ENCODE measurements around the gene SH3GL2.
"Not testable (repeated sequence)": the region's sequence is repeated elsewhere in the genome, so short reads cannot be mapped to it uniquely, and the experiment has no call there.

The SH3GL2 gene

GRCh38 chr9:17761984-17762676, 183.3 kb downstream of the SH3GL2 start:
- DNase-seq = no peak

GRCh38 chr9:17764306-17764705, 185.4 kb downstream of the SH3GL2 start:
- DNase-seq = no peak

DNA sequence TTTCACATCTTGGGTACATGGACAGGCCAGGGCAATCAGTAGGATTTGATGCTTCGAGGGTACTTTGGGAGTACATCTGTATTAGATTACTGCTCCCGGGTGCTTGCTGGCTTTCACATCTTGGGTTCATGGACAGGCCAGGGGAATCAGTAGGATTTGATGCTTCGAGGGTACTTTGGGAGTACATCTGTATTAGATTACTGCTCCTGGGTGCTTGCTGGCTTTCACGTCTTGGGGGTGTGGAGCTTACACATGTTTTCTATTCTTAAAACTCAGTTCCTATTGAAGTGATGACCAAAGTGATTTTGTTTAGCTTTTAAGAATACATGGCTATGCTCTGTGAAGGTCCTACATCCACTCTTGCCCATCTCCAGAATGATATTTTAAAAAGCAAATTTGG, 186.3 kb downstream of the SH3GL2 start:
- not testable (repeated sequence) for DNase-seq

DNA sequence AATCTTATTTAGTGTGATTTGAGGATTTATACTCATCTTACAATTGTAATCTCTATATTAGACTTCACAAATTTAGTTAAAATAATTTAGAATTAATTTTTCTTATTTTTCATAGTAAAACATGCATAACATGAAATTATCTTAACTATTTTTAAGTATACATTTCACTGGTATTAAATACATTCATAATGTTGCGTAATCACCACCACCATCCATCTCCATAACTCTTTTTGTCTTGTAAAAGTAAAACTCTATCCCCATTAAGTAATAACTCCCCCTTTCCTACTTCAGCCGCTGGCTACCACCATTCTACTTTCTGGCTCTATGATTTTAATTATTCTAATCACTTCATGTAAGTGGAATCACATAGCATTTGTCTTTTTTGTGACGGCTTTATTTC, 193.4 kb downstream of the SH3GL2 start:
- no peak for DNase-seq

- peak; percentile 48 for DNase-seq
Observed at GRCh38 chr9:17775656-17776055, 196.8 kb downstream of the SH3GL2 start.

DNA sequence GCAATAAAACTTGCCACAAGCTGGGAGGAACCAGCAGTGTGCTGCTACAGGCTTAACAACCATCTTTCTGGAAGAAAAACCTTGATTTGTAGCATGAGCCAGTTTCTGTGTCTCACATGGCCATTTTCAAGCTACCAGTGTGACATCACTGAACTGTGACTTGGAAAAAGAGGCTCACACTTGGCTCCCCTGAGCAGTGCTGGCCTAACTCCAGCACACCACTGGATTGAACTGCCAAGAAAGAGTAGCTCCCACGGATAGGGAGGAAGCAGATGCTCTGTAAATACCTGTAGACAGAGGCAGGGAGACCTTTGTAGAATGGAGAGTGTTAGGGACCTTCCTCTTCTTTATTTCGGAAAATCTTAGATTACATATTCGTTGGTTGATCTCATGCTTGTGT, 197.9 kb downstream of the SH3GL2 start:
- no peak for DNase-seq

DNA sequence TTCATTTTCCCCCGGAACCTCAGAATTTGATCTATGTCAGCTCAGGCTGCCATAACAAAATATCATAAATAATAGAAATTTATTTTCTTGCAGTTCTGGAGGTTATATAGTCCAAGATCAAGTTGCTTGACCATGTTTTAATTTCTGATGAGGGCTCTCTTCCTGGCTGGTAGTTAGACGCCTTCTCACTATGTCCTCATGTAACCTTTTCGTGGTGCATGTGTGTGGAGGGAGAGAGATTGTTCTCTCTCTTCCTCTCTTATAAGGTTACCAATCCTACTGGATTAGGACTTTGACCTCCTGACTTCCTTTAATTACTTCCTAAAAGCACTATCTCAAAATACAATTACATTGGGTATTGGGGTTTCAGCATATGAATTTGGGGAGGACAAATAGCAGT, 198.6 kb downstream of the SH3GL2 start:
- no peak for DNase-seq

- no peak for DNase-seq
Observed at GRCh38 chr9:17782430-17783149, 203.7 kb downstream of the SH3GL2 start.

- DNase-seq = no peak
Observed at GRCh38 chr9:17783227-17783626, 204.4 kb downstream of the SH3GL2 start.

DNA sequence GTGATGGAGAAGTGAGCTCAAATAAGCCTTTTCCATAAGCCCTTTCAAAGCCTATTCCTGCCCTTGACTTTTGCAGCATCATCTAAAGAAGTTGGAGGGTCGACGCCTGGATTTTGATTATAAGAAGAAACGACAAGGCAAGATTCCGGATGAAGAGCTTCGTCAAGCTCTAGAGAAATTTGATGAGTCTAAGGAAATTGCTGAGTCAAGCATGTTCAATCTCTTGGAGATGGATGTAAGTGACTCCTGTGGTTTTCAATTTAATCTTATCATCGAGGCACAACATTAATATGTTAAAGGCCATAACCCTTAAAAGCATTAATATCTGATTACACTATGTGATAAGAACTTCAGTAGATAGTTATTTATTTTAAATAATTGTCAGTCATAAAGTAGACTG, 210.4 kb downstream of the SH3GL2 start:
- no peak for DNase-seq

GRCh38 chr9:17793713-17794622, 215.1 kb downstream of the SH3GL2 start:
- no peak for DNase-seq

DNA sequence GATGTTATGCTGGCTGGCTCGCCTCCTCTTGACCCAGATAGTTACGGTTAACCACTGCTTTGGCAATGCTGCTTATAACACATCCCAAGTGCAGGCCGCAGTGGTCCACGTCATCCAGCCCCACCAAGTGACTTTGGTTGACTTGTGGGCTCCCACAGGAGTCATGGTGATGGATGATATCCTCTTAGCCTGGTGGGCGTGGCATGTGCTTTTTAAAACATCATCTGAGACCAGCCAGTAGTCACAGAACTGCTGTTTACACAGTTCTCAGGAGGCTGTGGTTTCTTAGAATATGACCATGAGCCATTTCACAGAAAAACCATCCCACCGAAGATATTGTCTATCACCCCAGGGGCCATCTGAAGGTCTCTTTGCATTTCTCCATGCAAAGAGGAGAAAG, 216.9 kb downstream of the SH3GL2 start:
- DNase-seq = no peak

DNA sequence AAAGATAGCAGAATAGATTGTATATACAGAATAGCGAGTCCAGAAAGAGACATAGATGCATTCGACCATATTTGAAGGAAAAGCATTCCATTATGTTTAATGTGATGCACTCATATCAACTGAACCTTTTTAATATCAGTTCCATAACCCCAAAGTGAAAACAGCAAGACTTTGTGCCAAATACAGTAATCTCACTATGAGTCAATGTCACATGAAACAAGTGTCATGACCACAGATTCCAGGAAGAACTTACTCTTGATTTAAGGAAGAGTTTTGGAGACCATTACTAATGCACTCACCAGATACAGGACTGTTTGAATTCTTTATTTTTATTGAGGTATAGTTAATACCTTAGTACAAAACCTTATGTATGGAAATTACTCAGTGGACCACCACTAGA, 220.5 kb downstream of the SH3GL2 start:
- DNase-seq = no peak

- no peak for DNase-seq
Observed at GRCh38 chr9:17800418-17800817, 221.6 kb downstream of the SH3GL2 start.

DNA sequence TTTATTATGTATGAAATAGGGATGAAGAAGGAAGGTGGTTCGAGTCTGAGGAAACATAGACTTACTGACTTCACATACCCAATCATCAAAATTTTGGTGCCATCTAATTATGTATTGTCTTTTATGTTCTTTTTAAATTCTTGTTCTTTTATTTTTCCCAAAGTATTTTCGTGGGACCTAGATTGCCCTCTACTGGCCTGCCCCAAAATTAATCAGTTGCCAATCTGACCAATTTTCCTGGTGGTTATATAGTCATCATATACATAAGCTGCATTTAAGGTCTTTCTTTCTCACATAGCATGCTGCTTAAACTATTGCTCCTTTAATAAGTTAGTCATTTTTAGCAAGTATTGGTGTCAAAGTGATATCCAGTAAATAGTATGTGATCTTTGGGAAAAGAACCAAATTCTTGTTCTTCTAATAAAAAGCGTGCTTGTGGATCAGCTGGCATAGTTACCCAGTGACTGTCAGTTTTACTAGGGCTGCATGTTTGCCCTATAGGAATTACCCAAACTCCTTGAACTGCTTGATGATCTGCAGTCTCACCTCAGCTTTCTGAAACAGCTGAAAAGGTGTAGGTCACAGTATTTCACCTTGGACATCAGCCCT, 223.5 kb downstream of the SH3GL2 start:
- no peak for DNase-seq

DNA sequence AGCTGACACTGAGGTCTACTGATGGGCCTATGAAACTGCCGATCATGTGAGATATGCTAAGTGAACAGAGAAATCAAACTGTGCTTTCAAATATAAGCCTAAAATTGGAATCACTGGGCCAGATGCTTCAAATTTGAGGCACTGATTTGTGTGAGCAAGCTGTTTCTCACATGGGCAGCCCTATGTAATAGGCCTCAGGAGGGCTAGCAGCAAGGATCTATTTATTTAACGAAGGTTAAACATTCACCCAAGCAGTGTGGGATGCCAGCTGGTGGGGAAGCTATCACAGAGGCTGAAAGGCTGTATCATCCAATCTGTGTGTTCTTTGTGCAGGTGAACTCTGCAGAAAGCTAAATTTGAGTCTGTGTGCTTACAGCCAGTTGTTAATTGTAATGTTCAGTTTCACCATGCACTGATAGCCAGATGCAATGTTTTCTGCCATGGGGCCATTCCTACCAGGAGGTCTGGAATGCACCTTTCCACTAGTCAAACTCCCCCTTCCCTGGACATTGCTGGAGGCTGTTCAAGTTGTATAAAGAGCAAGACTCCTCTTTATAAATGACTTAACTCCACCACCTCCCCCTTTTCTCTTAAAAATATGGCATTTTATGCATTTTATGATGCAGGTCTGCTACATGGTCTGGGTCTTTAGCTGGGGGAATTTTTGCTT, 228.9 kb downstream of the SH3GL2 start:
- DNase-seq = no peak

DNA sequence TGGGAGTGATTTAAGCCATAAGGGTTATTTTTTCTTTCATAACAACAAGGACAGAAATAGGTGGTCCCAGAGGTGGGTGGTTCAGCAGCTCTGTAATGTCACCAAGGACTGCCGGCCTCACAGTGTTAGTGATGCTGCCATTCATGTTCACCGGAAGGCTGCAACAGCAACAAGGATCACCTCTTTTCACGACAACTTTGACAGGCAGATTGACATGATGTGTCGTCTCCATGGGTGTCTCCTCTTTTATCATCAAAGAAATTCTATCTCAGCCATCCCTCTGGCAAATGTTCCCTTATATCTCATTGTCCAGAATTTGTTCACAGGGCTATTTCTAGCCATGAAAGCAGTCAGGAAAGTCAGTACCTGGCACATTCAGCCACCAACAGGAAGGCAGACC, 231.5 kb downstream of the SH3GL2 start:
- no peak for DNase-seq

- DNase-seq = peak; percentile 48
Observed at GRCh38 chr9:17810728-17811571, 232.1 kb downstream of the SH3GL2 start.

DNA sequence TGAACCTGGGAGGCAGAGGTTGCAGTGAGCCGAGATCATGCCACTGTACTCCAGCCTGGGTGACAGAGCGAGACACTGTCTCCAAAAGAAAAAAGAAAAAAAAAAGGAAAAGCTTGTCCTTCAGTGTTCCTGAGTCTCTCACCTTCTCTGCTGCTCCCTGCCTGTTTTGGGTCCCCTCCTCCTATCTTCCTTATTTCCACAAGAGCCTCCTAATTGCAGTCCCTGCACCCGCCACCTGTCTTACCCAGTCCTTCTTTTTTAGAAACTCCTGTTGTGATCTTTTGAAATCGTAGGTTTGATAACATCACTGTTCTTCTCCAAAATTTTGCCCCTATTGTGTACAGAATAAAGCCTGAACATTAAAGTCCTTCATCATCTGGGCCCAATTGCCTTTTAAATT, 234.9 kb downstream of the SH3GL2 start:
- no peak for DNase-seq

DNA sequence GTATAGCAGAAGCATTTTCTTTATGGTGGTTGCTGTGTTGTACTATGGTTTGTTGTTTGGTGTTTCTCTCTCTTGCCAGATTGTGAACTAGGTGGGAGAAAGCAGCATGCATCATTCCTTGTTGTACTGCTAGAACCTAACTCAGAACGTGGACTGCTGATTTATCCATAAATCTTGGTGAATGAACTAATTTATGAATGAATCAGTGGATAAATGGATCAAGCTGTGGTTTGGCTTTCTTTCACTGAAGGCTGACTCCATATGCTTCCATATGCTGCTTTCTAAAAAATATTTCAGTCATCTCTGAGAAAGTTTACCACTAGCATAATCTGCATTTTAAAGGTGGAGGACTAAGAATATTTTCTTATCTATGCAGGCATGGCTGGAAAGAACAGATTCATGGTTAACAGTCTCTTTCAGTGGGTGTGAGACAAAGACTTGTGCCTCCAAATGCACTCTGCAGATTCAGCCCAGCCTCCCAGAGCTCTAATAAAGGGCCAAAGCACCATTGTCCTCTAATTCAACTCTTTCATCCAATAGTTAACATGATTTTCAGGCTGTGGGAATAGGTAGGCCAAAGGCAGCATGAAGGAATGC, 237.7 kb downstream of the SH3GL2 start:
- no peak for DNase-seq

DNA sequence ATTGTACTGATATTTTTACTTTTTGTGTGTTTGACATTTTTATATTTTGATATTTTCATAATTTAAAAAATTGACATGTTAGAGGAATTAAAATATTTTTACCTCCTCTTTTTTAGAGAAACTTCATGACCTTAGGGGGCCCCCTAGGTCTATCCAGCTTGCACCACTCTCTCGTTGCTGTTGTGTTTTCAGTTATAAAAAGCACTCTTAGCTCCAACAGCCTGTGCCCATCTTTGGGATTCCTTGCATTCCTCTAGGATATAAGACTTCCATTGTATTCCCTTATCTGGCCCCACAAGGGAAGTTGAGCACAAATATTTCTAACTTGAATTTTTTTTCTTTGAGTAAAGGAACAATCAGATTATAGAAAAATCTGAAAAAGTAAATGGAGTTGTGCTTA, 245.3 kb downstream of the SH3GL2 start:
- no peak for DNase-seq
